DMS 273 (cell line): ENCODE measurements around the gene CRLF3.
"Not testable (repeated sequence)": the region's sequence is repeated elsewhere in the genome, so short reads cannot be mapped to it uniquely, and the experiment has no call there.

Experiments
- DNase-seq: peaks from one replicate; lab custom pipeline; 2025; ENCODE audit not compliant: unreplicated experiment; lab: John Stamatoyannopoulos, UW

The CRLF3 gene

GRCh38 chr17:30816165-30816564 is 8.3 kb downstream of the CRLF3 start:
- no peak for DNase-seq

GRCh38 chr17:30814860-30815259 is 9.6 kb downstream of the CRLF3 start:
- not testable (repeated sequence) for DNase-seq

GRCh38 chr17:30814236-30814635 is 10.3 kb downstream of the CRLF3 start:
- not testable (repeated sequence) for DNase-seq

- DNase-seq = no peak
These were observed 12.0 kb downstream of the CRLF3 start for GRCh38 chr17:30812218-30813177.

GRCh38 chr17:30809867-30810266 is 14.6 kb downstream of the CRLF3 start:
- no peak for DNase-seq

GRCh38 chr17:30808785-30809286 is 15.7 kb downstream of the CRLF3 start:
- no peak for DNase-seq

- no peak for DNase-seq
These were observed 16.6 kb downstream of the CRLF3 start for GRCh38 chr17:30807896-30808295.

- no peak for DNase-seq
These were observed 18.5 kb downstream of the CRLF3 start for GRCh38 chr17:30805944-30806456.

GRCh38 chr17:30801671-30802070 is 22.8 kb downstream of the CRLF3 start:
- no peak for DNase-seq

- DNase-seq = no peak
These were observed 28.5 kb downstream of the CRLF3 start for GRCh38 chr17:30796016-30796415.

- DNase-seq = no peak
These were observed 30.1 kb downstream of the CRLF3 start for GRCh38 chr17:30794372-30794771.

- no peak for DNase-seq
These were observed 31.1 kb downstream of the CRLF3 start for GRCh38 chr17:30793282-30793977.

GRCh38 chr17:30790279-30790678 is 34.2 kb downstream of the CRLF3 start:
- no peak for DNase-seq

GRCh38 chr17:30788918-30789317 is 35.6 kb downstream of the CRLF3 start:
- DNase-seq = no peak

GRCh38 chr17:30782206-30782605 is 42.3 kb downstream of the CRLF3 start:
- no peak for DNase-seq

GRCh38 chr17:30780343-30780742 is 44.1 kb downstream of the CRLF3 start:
- DNase-seq = no peak

GRCh38 chr17:30768771-30769170 is 55.7 kb downstream of the CRLF3 start:
- DNase-seq = not testable (repeated sequence)

GRCh38 chr17:30767641-30768404 is 56.7 kb downstream of the CRLF3 start:
- DNase-seq = not testable (repeated sequence)

GRCh38 chr17:30761060-30761459 is 63.4 kb downstream of the CRLF3 start:
- no peak for DNase-seq

- not testable (repeated sequence) for DNase-seq
These were observed 71.2 kb downstream of the CRLF3 start for GRCh38 chr17:30753291-30753690.

- DNase-seq = not testable (repeated sequence)
These were observed 73.5 kb downstream of the CRLF3 start for GRCh38 chr17:30750982-30751381.
